ENCODE measurements around the gene PHB1.
"Not testable (repeated sequence)": the region's sequence is repeated elsewhere in the genome, so short reads cannot be mapped to it uniquely, and the experiment has no call there.

PHB1 gene

DNA sequence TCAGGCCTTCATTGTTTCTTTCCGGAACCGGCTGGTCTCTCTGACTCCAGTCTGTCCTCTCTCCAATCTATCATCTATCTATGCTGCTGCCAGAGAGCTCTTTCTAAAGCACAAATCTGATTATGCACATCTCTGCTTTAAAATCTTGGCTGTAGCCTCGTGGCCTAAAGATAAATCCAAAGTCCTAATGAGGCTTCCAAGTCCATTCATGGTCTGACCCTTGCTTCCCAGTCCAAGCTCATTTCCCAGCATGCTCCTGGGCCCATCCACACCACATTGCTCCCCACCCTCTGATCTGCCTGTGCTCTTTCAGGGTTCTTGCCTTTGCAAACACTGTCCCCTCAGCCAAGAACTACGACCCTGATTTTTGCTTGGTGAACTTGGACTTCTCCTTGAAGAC lies 21.5 kb upstream of the PHB1 start:
- DNase-seq (ENCODE audit: low read depth, low spot score), result no peak
- TF ChIP-seq CTCF (IDR thresholded peaks at IDR 0.05; ENCODE audit: low read depth, low read length), result no peak
- no peak overlapping the region for H3K4me3 ChIP-seq (ENCODE audit: low read depth, low read length)
- in situ Hi-C loops (cut with HindIII; ENCODE audit: low sequenced_read_pairs), result no loop called here

DNA sequence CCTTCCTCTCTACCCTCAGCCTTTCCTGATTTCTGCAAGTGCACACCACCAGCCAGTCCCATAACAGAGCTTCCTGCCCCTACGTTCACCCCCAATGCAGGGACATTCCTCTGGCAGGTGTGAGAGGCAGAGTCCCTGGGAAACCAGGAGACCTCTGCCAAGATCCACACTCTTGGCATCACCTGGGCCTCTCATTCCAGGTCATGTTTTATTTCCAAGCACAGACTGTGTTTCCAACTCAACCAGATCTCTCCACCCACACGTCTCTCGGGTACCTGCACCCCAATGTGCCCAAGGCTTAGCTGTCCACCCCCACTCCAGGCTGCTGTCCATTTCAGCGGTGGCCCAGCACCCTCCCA lies 21.0 kb upstream of the PHB1 start:
- no peak for TF ChIP-seq CTCF (IDR thresholded peaks at IDR 0.05; ENCODE audit: low read depth, low read length)
- H3K4me3 ChIP-seq (ENCODE audit: low read depth, low read length), result no peak overlapping the region
- in situ Hi-C loops (cut with HindIII; ENCODE audit: low sequenced_read_pairs), result no loop called here
- DNase-seq (ENCODE audit: low read depth, low spot score), result no peak

DNA sequence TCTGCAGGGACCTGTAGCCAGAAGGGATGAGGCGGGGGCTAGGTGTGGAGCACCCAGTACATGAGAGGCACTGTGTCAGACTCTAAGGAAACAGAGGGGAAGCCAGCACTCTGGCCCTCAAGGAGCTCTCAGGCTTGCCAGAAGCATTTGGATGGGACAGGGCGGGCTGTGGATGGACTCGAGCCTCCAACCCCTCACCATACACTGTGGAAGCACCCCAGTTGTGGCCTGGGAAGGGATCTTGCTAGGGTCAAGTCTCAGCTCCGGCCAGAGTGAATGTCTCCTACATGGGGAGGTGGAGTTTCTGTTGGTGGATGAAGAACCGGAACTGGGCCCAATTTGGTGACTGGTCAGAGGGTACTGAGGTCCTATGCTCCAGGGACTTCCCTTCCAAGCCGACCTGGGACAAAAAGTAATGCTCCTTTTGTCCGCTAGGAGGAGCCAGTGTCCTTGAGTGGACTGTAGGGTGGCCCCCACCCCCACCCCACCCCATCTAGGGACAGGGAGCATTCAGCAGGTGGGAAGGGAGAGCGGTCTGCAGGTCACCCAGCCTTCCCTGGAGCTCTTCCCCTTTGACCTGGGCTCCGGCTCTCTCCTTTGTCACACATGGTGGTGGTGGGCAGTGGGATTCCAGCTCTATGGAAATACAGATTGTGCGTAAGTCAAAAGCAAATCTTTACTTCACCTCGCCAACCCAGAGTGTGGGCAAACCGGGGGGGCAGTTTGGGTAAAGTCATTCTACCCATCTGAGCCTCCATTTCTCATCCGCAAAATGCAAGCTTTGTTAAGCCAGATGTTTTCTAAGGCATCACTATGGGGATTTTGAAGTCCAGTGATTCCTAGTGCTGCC lies 20.4 kb upstream of the PHB1 start:
- no peak overlapping the region for H3K4me3 ChIP-seq (ENCODE audit: low read depth, low read length)
- peak; percentile 43 for DNase-seq (ENCODE audit: low read depth, low spot score)
- in situ Hi-C loops (cut with HindIII; ENCODE audit: low sequenced_read_pairs), result no loop called here
- peak; percentile 73 for TF ChIP-seq CTCF (IDR thresholded peaks at IDR 0.05; ENCODE audit: low read depth, low read length)

- TF ChIP-seq CTCF (IDR thresholded peaks at IDR 0.05; ENCODE audit: low read depth, low read length), result no peak
- in situ Hi-C loops (cut with HindIII; ENCODE audit: low sequenced_read_pairs), result no loop called here
Observed at GRCh38 chr17:49433000-49433694, 18.5 kb upstream of the PHB1 start.

GRCh38 chr17:49431743-49432142 lies 17.1 kb upstream of the PHB1 start:
- no peak overlapping the region for H3K4me3 ChIP-seq (ENCODE audit: low read depth, low read length)
- no peak for TF ChIP-seq CTCF (IDR thresholded peaks at IDR 0.05; ENCODE audit: low read depth, low read length)
- in situ Hi-C loops (cut with HindIII; ENCODE audit: low sequenced_read_pairs), result no loop called here
- DNase-seq (ENCODE audit: low read depth, low spot score), result no peak

More at GRCh38 chr17:49433000-49433694, 18.5 kb upstream of the PHB1 start:
- H3K4me3 ChIP-seq (ENCODE audit: low read depth, low read length), result no peak overlapping the region
- no peak for DNase-seq (ENCODE audit: low read depth, low spot score)

- TF ChIP-seq CTCF (IDR thresholded peaks at IDR 0.05; ENCODE audit: low read depth, low read length), result no peak
- in situ Hi-C loops (cut with HindIII; ENCODE audit: low sequenced_read_pairs), result no loop called here
- no peak for DNase-seq (ENCODE audit: low read depth, low spot score)
- H3K4me3 ChIP-seq (ENCODE audit: low read depth, low read length), result no peak overlapping the region
Observed at GRCh38 chr17:49425004-49425286, 10.3 kb upstream of the PHB1 start.

DNA sequence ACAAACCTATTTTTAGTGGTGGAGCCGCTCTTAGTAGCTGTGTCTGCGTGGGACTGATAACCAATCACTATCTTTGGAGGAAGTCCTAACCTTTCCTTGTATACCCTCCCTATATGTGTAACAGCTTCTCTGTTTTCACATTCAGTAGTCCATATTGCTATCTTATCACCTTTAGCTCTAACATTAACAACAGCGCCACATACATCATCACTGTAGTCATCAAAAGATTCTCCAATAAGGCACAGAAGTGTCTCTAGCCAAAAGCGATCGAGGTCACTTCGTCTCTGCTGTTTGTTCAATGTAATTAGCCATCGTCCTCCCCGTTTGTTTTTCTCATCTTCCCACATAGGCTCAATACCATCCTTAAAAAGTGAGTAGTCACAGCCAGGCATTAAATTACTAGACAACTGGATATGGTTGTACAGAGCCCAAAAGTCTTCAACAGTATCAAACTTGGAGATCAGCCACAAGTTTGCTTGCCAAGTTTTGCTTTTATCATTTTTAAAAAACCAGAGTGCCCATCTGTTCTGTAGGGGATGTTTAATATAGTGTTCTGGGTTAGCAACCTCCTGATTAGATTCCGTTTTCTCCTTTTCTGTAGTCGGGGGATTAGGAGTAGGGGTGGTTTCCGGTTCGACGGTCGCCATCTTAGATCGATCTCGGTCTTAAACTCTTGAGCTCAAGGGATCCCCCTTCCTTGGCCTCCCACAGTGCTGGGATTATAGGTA lies 9.8 kb upstream of the PHB1 start:
- DNase-seq (ENCODE audit: low read depth, low spot score); H3K4me3 ChIP-seq (ENCODE audit: low read depth, low read length); in situ Hi-C loops (cut with HindIII; ENCODE audit: low sequenced_read_pairs): not testable (repeated sequence)
